ENCODE data around the gene HSPA1B.
A peak's percentile ranks its signal among the peaks of the same experiment; 100 is the strongest.

Gene HSPA1B

DNA sequence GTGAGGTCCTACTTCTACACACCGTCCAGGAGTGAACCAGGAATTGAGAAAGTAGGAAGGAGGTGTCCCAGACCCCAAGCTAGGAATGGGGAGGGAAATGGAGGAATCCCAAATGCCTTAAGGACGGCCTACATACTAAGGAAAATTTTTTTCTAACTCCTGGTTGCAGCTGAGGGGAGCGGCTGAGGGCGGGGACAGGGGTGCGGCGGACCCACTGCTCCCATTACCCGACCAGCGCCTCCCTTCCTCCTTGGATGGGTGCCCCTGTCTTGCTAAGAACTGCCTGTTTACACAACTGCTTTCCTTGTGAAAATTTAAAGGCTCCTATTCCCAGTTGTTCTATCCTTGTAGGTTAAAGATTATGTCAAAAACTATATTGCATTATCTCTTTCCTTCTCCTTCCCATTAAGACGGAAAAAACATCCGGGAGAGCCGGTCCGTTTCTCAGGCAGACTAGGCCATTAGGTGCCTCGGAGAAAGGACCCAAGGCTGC lies 699 bp upstream of the HSPA1B start:
- TF ChIP-seq, protein P1, sequence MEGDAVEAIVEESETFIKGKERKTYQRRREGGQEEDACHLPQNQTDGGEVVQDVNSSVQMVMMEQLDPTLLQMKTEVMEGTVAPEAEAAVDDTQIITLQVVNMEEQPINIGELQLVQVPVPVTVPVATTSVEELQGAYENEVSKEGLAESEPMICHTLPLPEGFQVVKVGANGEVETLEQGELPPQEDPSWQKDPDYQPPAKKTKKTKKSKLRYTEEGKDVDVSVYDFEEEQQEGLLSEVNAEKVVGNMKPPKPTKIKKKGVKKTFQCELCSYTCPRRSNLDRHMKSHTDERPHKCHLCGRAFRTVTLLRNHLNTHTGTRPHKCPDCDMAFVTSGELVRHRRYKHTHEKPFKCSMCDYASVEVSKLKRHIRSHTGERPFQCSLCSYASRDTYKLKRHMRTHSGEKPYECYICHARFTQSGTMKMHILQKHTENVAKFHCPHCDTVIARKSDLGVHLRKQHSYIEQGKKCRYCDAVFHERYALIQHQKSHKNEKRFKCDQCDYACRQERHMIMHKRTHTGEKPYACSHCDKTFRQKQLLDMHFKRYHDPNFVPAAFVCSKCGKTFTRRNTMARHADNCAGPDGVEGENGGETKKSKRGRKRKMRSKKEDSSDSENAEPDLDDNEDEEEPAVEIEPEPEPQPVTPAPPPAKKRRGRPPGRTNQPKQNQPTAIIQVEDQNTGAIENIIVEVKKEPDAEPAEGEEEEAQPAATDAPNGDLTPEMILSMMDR (IDR thresholded peaks at IDR 0.05): no peak
- H3K4me1 Mint-ChIP-seq: peaks cover 57% of the 10 kb centered on the region
- peak overlapping the region; percentile 92 for H3K4me3 Mint-ChIP-seq

DNA sequence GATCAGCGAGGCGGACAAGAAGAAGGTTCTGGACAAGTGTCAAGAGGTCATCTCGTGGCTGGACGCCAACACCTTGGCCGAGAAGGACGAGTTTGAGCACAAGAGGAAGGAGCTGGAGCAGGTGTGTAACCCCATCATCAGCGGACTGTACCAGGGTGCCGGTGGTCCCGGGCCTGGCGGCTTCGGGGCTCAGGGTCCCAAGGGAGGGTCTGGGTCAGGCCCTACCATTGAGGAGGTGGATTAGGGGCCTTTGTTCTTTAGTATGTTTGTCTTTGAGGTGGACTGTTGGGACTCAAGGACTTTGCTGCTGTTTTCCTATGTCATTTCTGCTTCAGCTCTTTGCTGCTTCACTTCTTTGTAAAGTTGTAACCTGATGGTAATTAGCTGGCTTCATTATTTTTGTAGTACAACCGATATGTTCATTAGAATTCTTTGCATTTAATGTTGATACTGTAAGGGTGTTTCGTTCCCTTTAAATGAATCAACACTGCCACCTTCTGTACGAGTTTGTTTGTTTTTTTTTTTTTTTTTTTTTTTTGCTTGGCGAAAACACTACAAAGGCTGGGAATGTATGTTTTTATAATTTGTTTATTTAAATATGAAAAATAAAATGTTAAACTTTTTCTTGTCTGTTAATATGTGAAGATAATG lies 2.2 kb downstream of the HSPA1B start:
- TF ChIP-seq, protein P1 (IDR thresholded peaks at IDR 0.05): peak; percentile 42
- Mint-ChIP-seq H3K27ac (peak overlapping the region; percentile 53), H3K27me3 (ENCODE audit: low read depth, poor library complexity) (peaks cover under 1% of the 10 kb centered on the region), H3K9me3 (peaks cover 5% of the 10 kb centered on the region), H3K4me3 (peak overlapping the region; percentile 91), H3K36me3 (ENCODE audit: low read depth) (peaks cover 7% of the 10 kb centered on the region), H3K4me1 (peaks cover 45% of the 10 kb centered on the region)
- no peak for DNase-seq

More for the DNA sequence above, 699 bp upstream of the HSPA1B start:
- Mint-ChIP-seq H3K27ac (peak overlapping the region; percentile 98), H3K9me3 (peaks cover 5% of the 10 kb centered on the region), H3K27me3 (ENCODE audit: low read depth, poor library complexity) (peaks cover 4% of the 10 kb centered on the region), H3K36me3 (ENCODE audit: low read depth) (peaks cover 7% of the 10 kb centered on the region)
- peak; percentile 45 for DNase-seq

DNA sequence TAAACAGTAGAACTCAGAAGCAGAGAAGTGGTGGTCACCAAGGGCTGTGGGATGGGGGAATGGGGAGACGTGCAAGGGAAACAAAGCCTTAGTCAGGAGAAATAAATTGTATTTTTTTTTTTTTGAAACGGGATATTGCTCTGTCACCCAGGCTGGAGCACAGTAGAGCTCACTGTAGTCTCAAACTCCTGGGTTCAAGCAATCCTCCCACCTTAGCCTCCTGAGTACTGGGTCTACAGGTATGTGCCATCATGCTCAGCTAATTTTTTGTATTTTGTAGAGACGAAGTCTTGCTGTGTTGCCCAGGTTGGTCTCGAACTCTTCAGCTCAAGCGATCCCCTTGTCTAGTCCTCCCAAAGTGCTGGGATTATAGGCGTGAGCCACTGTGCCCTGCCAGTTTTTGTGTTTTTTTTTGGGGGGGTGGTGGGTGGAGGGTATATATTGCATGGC lies 3.4 kb downstream of the HSPA1B start:
- TF ChIP-seq, protein P1 (IDR thresholded peaks at IDR 0.05): no peak
- Mint-ChIP-seq H3K27ac (peak overlapping the region; percentile 87), H3K9me3 (peaks cover 5% of the 10 kb centered on the region), H3K4me3 (peak overlapping the region; percentile 91), H3K4me1 (peaks cover 42% of the 10 kb centered on the region), H3K36me3 (ENCODE audit: low read depth) (peaks cover 12% of the 10 kb centered on the region), H3K27me3 (ENCODE audit: low read depth, poor library complexity) (peaks cover 4% of the 10 kb centered on the region)
- DNase-seq: no peak

DNA sequence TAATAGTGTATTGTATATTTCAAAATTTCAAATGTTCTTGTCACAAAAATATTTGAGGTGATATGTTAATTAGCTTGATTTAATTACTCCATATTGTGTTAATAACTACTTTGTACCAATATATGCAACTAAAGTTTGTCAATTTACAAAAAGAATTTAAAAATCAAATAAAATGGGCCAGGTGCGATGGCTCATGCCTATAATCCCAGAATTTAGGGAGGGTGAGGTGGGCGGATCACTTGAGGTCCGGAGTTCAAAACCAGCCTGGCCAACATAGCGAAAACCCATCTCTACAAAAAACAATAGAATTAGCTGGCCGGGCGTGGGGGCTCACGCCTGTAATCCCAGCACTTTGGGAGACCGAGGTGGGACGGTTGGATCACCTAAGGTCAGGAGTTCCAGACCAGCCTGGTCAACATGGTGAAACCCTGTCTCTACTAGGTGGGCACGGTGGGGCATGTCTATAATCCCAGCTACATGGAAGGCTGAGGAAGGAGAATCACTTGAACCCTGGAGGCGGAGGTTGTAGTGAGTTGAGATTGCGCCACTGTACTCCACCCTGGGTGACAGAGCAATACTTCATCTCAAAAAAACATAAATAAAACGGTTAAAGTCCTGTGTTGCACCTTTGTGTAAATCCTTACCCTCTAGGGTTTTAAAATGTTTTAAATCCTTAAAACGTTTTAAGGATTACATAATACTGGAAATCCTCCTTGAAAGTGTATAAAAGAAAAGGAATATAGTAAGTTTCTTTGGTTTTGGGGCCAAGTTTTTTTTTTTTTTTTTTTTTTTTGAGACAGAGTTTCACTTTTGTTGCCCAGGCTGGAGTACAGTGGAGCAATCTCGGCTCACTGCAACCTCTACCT lies 4.0 kb downstream of the HSPA1B start:
- TF ChIP-seq, protein P1 (IDR thresholded peaks at IDR 0.05): no peak
- Mint-ChIP-seq H3K4me1 (peaks cover 46% of the 10 kb centered on the region), H3K27me3 (ENCODE audit: low read depth, poor library complexity) (peaks cover 8% of the 10 kb centered on the region), H3K9me3 (peaks cover 5% of the 10 kb centered on the region), H3K36me3 (ENCODE audit: low read depth) (peaks cover 19% of the 10 kb centered on the region), H3K4me3 (peak overlapping the region; percentile 91), H3K27ac (no peak overlapping the region)
- DNase-seq: no peak

DNA sequence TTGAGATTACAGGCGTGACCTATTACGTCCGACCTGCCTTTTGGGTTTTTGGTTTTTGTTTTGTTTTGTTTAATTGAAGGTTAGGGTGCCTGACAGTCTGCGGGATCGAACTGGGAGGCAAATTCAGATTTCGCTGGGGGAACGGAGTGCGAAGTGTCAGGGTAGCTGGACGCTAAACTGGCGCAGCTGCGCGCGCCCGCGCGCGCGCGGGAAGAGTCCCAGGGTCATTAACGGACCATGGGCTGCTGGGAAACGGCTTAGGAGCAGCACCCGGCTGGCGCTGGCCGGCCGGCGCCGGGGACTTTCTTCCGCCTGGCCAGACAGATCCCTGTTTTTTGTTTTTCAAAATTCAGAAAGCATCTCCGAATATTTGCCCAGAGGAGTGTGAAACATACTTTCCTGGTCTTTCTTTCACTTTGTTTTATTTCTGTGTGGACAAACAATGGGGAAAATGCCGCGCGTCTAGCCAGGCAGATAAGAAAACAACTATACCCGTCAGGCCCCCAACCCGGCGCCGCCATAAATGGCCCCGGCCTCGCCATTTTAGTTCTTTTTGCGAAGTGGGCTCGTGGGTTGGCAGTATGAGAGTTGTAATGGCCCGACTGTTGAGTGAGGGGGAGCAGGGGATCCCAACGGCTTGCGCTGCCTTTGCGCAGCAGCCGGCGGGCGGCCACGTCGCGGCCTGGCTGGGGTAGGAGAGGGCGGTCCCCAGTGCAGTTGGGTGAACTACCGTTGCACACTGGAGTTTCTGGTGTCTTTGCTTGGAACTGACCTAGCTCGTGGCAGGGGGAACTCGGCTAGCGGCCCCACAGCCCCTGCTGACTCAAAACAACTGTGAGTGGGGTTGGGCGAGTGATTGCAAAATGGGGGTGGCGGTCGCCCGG lies 7.1 kb downstream of the HSPA1B start:
- Mint-ChIP-seq H3K4me3 (peak overlapping the region; percentile 99), H3K27ac (peak overlapping the region; percentile 100), H3K4me1 (peaks cover 58% of the 10 kb centered on the region), H3K27me3 (ENCODE audit: low read depth, poor library complexity) (peaks cover 8% of the 10 kb centered on the region), H3K9me3 (peaks cover 5% of the 10 kb centered on the region), H3K36me3 (ENCODE audit: low read depth) (peaks cover 41% of the 10 kb centered on the region)
- peak; percentile 82 for DNase-seq
- TF ChIP-seq, protein P1 (IDR thresholded peaks at IDR 0.05): no peak

Measured in nephron progenitor cell (in vitro differentiated cells).